Central memory CD8-positive, alpha-beta T cell (primary cell): ENCODE measurements around the gene ARHGAP22.

Experiments
- ATAC-seq: fragments of 150-1000 bp; cut with Tn5 transposase; replicated peaks from 2 replicates; pipeline ENCODE4 v1.10.0; 2022; ENCODE audit warnings: mild to moderate bottlenecking, moderate FRiP score, moderate number of reproducible peaks; ENCODE audit not compliant: poor library complexity, severe bottlenecking; ENCODE audit errors: extremely low read depth
- DNase-seq, 2 donors: peaks; one replicate each; pipeline ENCODE4 v3.0.0; 2021; ENCODE audit warnings: low spot score in 2 of 2
- H3K27ac Mint-ChIP-seq: one replicate; pipeline ENCODE4 v1.8.0; 2022; ENCODE audit warnings: low read depth, mild to moderate bottlenecking, moderate library complexity, mixed read lengths
- H3K27me3 Mint-ChIP-seq: one replicate; pipeline ENCODE4 v1.8.0; 2022; ENCODE audit warnings: mixed read lengths
- H3K36me3 Mint-ChIP-seq: one replicate; pipeline ENCODE4 v1.8.0; 2022; ENCODE audit warnings: mild to moderate bottlenecking, moderate library complexity, mixed read lengths; ENCODE audit not compliant: insufficient read depth
- H3K4me1 Mint-ChIP-seq: one replicate; pipeline ENCODE4 v1.8.0; 2022; ENCODE audit warnings: mixed read lengths
- H3K4me3 Mint-ChIP-seq: one replicate; pipeline ENCODE4 v1.8.0; 2022; ENCODE audit warnings: mild to moderate bottlenecking, moderate library complexity, mixed read lengths
- H3K9me3 Mint-ChIP-seq: one replicate; pipeline ENCODE4 v1.8.0; 2022; ENCODE audit warnings: mixed read lengths

The ARHGAP22 gene

DNA sequence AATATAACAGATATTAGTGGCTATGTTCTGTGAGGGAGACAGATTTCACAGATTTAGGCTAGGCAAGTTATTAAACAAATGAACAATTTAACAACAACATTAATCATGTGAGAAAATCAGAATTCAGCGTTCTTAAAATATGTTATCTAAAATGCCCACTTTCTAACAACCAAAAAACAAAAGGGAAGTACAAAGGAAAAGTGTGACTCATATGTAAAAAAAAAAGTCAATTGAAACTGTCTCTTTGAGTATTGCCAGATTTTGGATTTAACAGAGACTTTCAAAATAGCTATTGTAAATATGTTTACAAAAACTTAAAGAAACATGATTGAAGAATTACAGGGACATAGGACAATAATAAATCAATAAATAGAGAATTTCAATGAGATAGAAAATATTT, 34.8 kb upstream of the ARHGAP22 start:
- H3K27me3 Mint-ChIP-seq: peaks cover 27% of the 10 kb centered on the region
- no peaks in the 10 kb centered on the region for H3K4me1 Mint-ChIP-seq
- peaks cover 4% of the 10 kb centered on the region for H3K36me3 Mint-ChIP-seq
- H3K27ac Mint-ChIP-seq: no peak overlapping the region
- DNase-seq: no peak
- no peak overlapping the region for H3K4me3 Mint-ChIP-seq
- no peak for ATAC-seq
- peaks cover 11% of the 10 kb centered on the region for H3K9me3 Mint-ChIP-seq

DNA sequence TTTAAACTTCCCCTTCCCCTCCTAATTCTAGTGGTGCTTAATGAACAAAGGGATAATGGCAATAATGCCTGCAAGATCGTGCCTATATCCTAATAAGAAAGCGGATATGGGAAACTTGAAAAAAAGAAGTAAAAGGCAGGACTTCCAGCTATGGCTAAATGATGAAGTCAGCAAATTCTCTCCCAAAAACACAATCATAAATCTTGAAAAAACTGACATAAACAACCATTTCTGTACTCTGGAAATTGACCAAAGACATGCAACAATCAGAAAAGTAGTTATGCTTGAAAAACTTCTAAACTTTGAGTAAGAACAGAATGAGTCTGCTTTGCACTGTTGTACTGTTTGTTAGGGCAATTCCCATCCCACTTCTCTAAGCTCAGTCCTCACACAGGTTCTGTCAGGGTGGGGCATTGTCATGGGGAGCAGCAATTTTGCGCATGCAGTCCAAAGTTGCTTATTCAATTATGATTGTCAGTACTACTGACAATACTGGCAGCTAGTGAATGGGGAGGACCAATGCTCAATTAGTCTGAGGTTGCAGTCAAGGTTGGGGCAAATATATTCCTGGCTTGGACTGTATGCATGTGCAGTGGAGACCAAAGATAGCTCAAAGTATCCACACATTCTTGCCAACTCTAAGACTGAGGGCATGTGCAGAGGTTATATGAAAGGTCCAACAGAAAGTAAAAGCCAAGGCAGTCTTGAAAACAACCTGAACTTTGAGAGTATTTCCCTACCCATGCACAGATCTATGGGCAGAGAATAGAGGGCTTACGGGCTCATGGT, 34.1 kb upstream of the ARHGAP22 start:
- H3K36me3 Mint-ChIP-seq: peaks cover 4% of the 10 kb centered on the region
- no peak overlapping the region for H3K4me3 Mint-ChIP-seq
- peaks cover 27% of the 10 kb centered on the region for H3K27me3 Mint-ChIP-seq
- no peaks in the 10 kb centered on the region for H3K4me1 Mint-ChIP-seq
- no peak for ATAC-seq
- peaks cover 11% of the 10 kb centered on the region for H3K9me3 Mint-ChIP-seq
- no peak for DNase-seq
- no peak overlapping the region for H3K27ac Mint-ChIP-seq

GRCh38 chr10:48638158-48638557, 33.3 kb upstream of the ARHGAP22 start:
- DNase-seq (no peak), ATAC-seq (no peak)
- H3K4me3 Mint-ChIP-seq: no peak overlapping the region
- H3K36me3 Mint-ChIP-seq: peaks cover 4% of the 10 kb centered on the region
- no peak overlapping the region for H3K27ac Mint-ChIP-seq
- peaks cover 27% of the 10 kb centered on the region for H3K27me3 Mint-ChIP-seq
- H3K9me3 Mint-ChIP-seq: peaks cover 11% of the 10 kb centered on the region
- no peaks in the 10 kb centered on the region for H3K4me1 Mint-ChIP-seq

DNA sequence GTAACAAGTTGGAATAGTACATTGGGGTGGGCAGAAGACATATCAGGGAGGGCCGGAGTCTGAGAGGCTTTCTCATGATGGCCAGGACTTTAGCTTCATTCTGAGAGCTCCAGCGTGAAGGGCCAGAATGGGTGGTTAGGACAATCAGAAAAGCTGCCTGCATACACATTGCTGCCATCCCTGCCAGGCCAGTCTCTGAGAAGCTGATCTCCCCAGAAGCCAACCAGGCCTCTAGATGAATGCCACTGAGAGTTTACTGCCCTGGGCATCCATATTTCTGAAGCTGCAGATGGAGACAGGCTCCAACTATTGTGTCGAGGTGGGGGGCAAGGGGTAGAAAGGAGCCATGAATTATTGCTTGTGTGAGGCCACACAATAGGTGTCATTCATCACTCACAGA, 32.0 kb upstream of the ARHGAP22 start:
- H3K36me3 Mint-ChIP-seq: peaks cover 4% of the 10 kb centered on the region
- no peak overlapping the region for H3K27ac Mint-ChIP-seq
- H3K27me3 Mint-ChIP-seq: peaks cover 27% of the 10 kb centered on the region
- no peak for ATAC-seq
- no peaks in the 10 kb centered on the region for H3K4me1 Mint-ChIP-seq
- DNase-seq: no peak
- H3K9me3 Mint-ChIP-seq: peaks cover 11% of the 10 kb centered on the region
- H3K4me3 Mint-ChIP-seq: no peak overlapping the region

DNA sequence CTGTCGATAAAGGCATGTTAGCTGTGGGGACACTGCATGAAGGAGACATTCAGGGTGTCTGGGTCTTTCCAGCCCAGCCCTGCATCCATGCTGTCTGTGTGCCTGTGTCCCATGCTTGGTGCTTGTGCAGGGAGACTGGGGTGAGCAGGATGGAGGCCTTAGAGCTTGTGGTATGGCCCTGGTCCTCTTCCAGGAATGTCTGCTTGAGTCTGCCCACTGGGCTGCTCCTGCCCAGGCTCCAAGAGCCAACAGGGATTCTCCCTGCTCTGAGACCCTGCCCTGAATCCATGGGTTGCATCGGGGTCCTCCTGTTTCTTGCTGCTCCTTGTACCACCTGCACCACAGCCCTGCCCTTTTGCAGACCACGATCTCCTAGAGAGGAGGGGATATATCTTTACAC, 31.4 kb upstream of the ARHGAP22 start:
- Mint-ChIP-seq H3K4me1 (no peaks in the 10 kb centered on the region), H3K27ac (no peak overlapping the region)
- ATAC-seq: no peak

DNA sequence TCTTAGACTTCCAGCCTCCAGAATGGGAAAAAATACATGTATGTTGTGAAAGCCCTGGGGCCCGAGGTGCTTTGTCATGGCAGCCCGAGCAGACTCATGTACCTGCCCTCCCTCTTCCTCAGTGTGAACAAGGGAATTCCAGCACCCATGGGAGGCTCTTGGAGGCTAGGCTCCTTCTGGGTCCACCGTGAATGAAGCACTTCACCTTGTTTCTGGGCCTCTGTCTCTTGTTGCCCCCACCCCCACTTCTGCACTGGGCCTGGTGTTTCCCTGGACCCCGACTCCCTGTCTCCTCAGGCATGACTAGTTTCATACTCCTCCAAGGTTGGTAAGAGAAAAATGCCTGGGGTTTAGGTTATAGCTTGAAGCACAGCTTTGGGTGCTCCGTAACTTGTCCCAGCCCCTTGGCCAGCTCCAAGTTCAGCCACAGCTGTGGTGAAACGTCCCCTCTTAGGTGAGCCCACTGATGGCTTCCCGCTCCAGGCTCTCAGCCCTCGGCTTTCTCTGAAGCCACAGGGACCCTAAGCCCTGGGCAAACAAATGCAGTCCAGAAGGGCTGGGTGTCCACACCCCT, 30.2 kb upstream of the ARHGAP22 start:
- H3K27ac Mint-ChIP-seq: no peak overlapping the region
- H3K36me3 Mint-ChIP-seq: peaks cover 4% of the 10 kb centered on the region
- peaks cover 27% of the 10 kb centered on the region for H3K27me3 Mint-ChIP-seq
- H3K4me1 Mint-ChIP-seq: no peaks in the 10 kb centered on the region
- H3K4me3 Mint-ChIP-seq: no peak overlapping the region
- no peak for ATAC-seq
- no peak for DNase-seq
- H3K9me3 Mint-ChIP-seq: peaks cover 8% of the 10 kb centered on the region

More for the DNA sequence above, 31.4 kb upstream of the ARHGAP22 start:
- Mint-ChIP-seq H3K27me3 (peaks cover 27% of the 10 kb centered on the region), H3K9me3 (peaks cover 11% of the 10 kb centered on the region), H3K4me3 (no peak overlapping the region), H3K36me3 (peaks cover 4% of the 10 kb centered on the region)
- no peak for DNase-seq

- DNase-seq (no peak), ATAC-seq (peak; percentile 64)
- Mint-ChIP-seq H3K27me3 (peaks cover 26% of the 10 kb centered on the region), H3K27ac (no peak overlapping the region), H3K4me3 (no peak overlapping the region), H3K4me1 (no peaks in the 10 kb centered on the region), H3K9me3 (peaks cover 5% of the 10 kb centered on the region), H3K36me3 (peaks cover 4% of the 10 kb centered on the region)
Observed at GRCh38 chr10:48634198-48634983, 29.5 kb upstream of the ARHGAP22 start.

DNA sequence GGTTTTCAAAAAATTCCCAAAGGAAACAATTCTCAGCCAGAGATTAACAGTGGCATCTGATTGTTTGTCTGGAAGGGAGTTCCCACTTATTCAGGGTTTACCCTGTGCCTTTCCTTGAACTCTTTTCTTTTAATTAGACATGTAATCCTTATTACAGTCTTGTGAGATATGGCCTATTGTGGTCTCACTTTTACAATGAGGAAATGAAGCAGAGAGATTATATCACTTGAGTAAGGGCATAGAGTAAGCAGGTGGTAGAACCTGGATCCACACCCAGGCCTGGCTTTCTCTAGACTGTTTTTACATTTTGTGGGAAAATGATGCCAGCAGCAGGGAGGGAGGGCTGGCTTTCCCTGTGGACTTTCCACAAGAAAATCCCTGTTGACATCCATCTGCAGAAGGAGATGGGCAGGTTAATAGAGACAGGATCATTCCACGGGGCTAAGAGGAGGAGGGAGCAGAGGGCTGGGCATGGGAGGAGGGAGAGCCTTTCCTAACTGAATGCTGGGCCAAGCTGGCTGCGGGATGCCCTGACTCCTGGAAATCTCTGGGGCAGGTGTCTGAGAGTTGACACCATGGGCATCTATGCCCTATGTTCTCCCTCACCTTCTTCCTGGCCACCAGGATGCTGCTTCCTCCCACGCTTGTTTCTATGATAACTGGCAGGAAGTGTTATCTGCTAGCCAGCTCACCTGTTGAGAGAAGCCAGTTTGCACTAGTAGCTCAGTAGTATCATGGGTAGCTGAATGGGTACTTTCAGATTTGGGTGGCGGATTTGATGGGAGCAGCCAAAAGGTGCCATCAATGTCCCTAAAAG, 28.7 kb upstream of the ARHGAP22 start:
- ATAC-seq (no peak), DNase-seq (no peak)
- peaks cover 4% of the 10 kb centered on the region for H3K36me3 Mint-ChIP-seq
- H3K27ac Mint-ChIP-seq: no peak overlapping the region
- no peaks in the 10 kb centered on the region for H3K4me1 Mint-ChIP-seq
- H3K9me3 Mint-ChIP-seq: peaks cover 5% of the 10 kb centered on the region
- H3K4me3 Mint-ChIP-seq: no peak overlapping the region
- peaks cover 24% of the 10 kb centered on the region for H3K27me3 Mint-ChIP-seq

GRCh38 chr10:48632166-48632565, 27.3 kb upstream of the ARHGAP22 start:
- H3K4me1 Mint-ChIP-seq: no peaks in the 10 kb centered on the region
- DNase-seq (no peak), ATAC-seq (no peak)
- H3K27me3 Mint-ChIP-seq: peaks cover 30% of the 10 kb centered on the region
- peaks cover 5% of the 10 kb centered on the region for H3K9me3 Mint-ChIP-seq
- H3K27ac Mint-ChIP-seq: no peak overlapping the region
- H3K4me3 Mint-ChIP-seq: no peak overlapping the region
- peaks cover 2% of the 10 kb centered on the region for H3K36me3 Mint-ChIP-seq

DNA sequence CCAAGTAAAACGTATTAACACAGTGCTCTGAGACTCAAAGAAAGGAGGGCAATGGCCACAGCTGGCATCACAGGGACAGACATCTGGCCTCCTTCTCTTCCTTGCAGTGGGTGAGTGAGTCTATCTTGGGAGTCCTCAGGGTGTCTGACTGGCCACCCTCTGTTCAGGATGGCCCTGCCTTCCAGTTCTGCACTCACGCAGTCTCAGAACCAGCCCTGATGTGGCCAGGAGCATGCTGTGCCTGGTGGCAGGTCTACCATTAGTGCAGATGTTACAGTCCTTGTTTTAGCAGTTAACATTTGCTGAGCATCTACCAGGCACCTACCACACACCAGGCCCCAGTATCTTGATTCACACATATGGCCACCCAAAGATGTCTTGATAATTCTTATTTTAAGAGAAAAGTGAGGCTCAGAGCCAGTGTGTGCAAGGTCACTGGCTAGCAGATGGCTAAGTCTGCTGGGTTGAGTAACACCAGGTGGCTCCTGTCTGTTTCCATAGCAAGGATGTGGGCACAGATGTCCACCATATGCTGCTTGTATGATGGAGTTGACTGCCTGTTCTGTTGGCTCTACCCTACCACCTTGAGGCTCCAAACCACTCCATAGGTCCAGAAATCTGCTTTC, 23.2 kb upstream of the ARHGAP22 start:
- no peaks in the 10 kb centered on the region for H3K36me3 Mint-ChIP-seq
- H3K4me3 Mint-ChIP-seq: no peak overlapping the region
- no peak for DNase-seq
- no peaks in the 10 kb centered on the region for H3K4me1 Mint-ChIP-seq
- no peak overlapping the region for H3K27ac Mint-ChIP-seq
- H3K27me3 Mint-ChIP-seq: peaks cover 38% of the 10 kb centered on the region
- no peaks in the 10 kb centered on the region for H3K9me3 Mint-ChIP-seq
- ATAC-seq: no peak

- no peak overlapping the region for H3K4me3 Mint-ChIP-seq
- no peaks in the 10 kb centered on the region for H3K36me3 Mint-ChIP-seq
- DNase-seq (no peak), ATAC-seq (no peak)
- peaks cover 41% of the 10 kb centered on the region for H3K27me3 Mint-ChIP-seq
- no peak overlapping the region for H3K27ac Mint-ChIP-seq
- no peaks in the 10 kb centered on the region for H3K9me3 Mint-ChIP-seq
- no peaks in the 10 kb centered on the region for H3K4me1 Mint-ChIP-seq
Observed at GRCh38 chr10:48626986-48627731, 22.3 kb upstream of the ARHGAP22 start.
